ENCODE results near the gene TMEFF2. TPM values are rescaled to one million over a fixed set of nuclear protein-coding genes. Genes with fewer than 3 reads are reported as not detected.
A peak's percentile ranks its signal among the peaks of the same experiment; 100 is the strongest.

TMEFF2 gene
- total RNA-seq, 2 donors from 2014 or later = 3.2 to 55.8 TPM

DNA sequence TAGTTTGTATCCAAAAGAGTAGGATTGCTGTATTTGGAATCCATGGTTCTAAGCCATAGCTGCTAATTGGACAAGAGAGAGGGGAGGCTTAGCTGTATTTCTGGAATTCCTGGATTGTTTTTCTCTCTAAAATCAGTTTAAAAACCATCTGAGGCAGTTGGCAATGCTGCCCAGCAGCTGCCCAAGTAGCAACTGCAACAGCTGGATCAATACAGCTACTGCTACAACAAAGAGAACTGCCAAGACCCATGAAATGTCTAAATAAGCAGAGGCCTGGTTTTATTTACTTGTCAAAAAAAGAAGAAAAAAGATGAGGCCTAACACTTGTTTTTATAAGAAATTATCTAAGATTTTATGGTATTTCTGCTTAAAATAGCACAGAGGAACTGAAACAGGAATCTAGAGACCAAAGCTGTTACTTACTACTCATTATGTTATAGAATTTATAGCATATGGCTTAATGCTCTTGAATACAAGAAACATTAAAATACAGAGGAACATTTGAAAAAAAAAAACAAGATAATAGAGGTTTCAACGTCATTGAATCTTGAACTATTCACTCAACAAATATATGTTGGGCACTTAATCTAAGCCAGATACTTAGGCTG lies 39.1 kb downstream of the TMEFF2 start:
- no peak for TF ChIP-seq POLR2A (IDR thresholded peaks at IDR 0.05)
- no peak for TF ChIP-seq CTCF (IDR thresholded peaks at IDR 0.05)
- no peak for TF ChIP-seq POLR2AphosphoS5 (IDR thresholded peaks at IDR 0.05)
- DNase-seq (ENCODE audit: low spot score) = no peak
- Histone ChIP-seq H3K4me3 (no peak overlapping the region), H3K4me1 (replicated peaks) (peaks cover 4% of the 10 kb centered on the region), H3K9me3 (no peaks in the 10 kb centered on the region), H3K36me3 (no peaks in the 10 kb centered on the region), H3K27ac (no peak overlapping the region), H3K27me3 (replicated peaks; ENCODE audit: insufficient read depth) (no peaks in the 10 kb centered on the region)
- intact Hi-C loops (cut with DNase I) = no loop called here
- WGBS = 32% methylated on average over 1 of the region's 1 CpG

DNA sequence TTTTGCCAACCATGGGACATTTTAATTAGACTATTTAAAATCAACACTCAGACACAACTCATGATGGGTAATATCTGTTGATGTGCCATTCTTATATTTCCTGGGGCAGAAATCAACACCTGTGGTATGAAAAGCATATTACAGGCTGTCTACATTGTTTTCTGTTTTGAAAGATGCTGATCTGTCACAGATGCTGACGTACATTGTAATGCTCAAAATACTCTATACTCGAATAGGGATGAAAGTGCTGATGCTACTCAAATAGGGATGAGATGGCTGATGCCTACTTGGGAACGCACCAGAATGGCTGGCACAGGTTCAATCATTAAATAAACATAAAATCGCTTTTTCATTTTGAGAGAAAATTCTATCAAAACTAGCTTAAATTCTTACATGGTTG lies 41.2 kb downstream of the TMEFF2 start:
- Histone ChIP-seq H3K4me3 (no peak overlapping the region), H3K4me1 (replicated peaks) (no peaks in the 10 kb centered on the region), H3K36me3 (no peaks in the 10 kb centered on the region), H3K27ac (no peak overlapping the region), H3K9me3 (no peaks in the 10 kb centered on the region), H3K27me3 (replicated peaks; ENCODE audit: insufficient read depth) (no peaks in the 10 kb centered on the region)
- 90% methylated on average over 4 of the region's 4 CpGs for WGBS
- TF ChIP-seq POLR2A (IDR thresholded peaks at IDR 0.05) (no peak), CTCF (IDR thresholded peaks at IDR 0.05) (no peak), POLR2AphosphoS5 (IDR thresholded peaks at IDR 0.05) (no peak)
- intact Hi-C loops (cut with DNase I) = loop anchor here (5.0 kb wide), 1 partner anchor 121 kb away; no protein-coding TSS in a partner anchor
- DNase-seq (ENCODE audit: low spot score) = no peak

DNA sequence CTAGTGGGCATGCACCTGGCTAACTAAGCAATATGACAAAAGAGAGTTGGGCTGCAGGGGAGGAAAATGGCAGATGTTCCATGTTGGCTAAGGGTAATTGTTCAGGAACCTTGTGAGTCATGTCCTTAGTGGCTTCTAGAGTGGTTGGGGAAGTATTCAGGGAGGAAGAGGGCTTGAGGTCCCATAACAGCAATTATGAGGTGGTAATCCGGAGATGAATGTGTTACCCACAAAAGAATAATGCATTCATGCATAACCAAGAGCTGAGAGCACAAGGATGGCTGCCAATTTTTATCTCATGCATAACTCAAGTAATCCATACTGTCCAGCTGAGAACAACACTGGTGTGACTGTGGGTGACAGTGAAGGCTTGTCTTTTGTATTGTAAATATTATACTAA lies 42.9 kb downstream of the TMEFF2 start:
- H3K4me3 ChIP-seq = no peak overlapping the region
- WGBS = 74% methylated on average over 1 of the region's 1 CpG
- TF ChIP-seq POLR2A (IDR thresholded peaks at IDR 0.05) (no peak), CTCF (IDR thresholded peaks at IDR 0.05) (no peak), POLR2AphosphoS5 (IDR thresholded peaks at IDR 0.05) (no peak)
- DNase-seq (ENCODE audit: low spot score) = no peak
- intact Hi-C loops (cut with DNase I) = loop anchor here (5.0 kb wide), 1 partner anchor 120 kb away; no protein-coding TSS in a partner anchor
- H3K36me3 ChIP-seq = no peaks in the 10 kb centered on the region
- no peaks in the 10 kb centered on the region for H3K27me3 ChIP-seq (replicated peaks; ENCODE audit: insufficient read depth)
- H3K4me1 ChIP-seq (replicated peaks) = no peaks in the 10 kb centered on the region
- H3K27ac ChIP-seq = no peak overlapping the region
- H3K9me3 ChIP-seq = no peaks in the 10 kb centered on the region

DNA sequence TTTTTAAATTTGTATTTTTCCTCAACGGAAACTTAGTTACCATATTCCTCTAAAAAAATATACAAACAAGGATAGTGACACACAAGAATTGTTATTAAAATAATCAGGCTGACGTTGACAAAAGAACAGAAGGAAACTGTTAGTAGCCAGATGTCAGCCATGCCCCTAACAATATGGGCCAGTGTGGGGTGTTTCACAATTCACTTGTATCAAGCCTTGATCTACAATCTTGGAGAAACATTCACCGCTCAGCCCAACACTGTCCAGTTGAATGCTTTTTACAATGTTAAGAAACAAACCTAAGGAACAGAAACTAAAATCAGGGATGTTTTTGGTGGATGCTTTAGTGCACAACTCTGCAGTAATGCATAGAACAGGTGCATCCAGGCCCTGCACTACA lies 44.6 kb downstream of the TMEFF2 start:
- Histone ChIP-seq H3K27me3 (replicated peaks; ENCODE audit: insufficient read depth) (no peaks in the 10 kb centered on the region), H3K4me1 (replicated peaks) (no peaks in the 10 kb centered on the region), H3K9me3 (no peaks in the 10 kb centered on the region), H3K4me3 (no peak overlapping the region), H3K36me3 (no peaks in the 10 kb centered on the region), H3K27ac (no peak overlapping the region)
- 72% methylated on average over 3 of the region's 3 CpGs for WGBS
- DNase-seq (ENCODE audit: low spot score) = no peak
- intact Hi-C loops (cut with DNase I) = loop anchor here (5.0 kb wide), 1 partner anchor 118 kb away; no protein-coding TSS in a partner anchor
- TF ChIP-seq POLR2AphosphoS5 (IDR thresholded peaks at IDR 0.05) = no peak

DNA sequence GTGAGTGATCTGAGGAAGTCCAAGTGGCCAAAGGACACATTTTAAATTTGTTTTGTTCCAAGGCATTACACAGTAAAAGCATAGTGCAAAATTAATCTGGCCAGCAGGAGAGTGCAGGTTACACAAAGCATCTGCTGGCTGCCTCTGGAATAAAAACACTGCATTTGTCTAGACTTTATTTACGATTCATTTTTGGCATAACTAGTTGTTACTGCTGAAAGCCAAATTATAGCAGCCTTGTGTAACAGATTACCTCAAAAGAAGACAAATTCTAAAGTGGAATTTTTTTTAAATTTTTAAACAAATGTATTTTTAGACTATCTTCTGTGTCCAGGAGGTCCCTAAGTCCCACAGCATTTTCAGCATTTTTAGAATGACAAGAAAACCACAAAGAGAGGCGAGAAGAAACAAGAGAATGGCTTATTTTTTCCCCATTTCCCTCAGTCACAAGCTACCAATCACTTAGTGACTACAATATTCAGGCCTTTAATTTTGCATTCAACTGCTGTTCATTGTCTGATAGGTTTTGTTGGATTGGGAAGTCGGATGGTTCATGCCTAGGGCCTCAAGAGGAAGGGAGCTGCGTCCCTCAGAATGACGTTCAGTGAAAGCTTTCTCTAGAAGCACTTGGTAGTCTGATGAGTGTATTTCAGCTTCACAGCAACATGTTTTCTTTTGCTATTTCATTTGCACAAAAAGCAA lies 46.0 kb downstream of the TMEFF2 start:
- Histone ChIP-seq H3K4me3 (no peak overlapping the region), H3K27ac (peak overlapping the region in 1 of 2 donors; percentile 45), H3K9me3 (no peaks in the 10 kb centered on the region), H3K36me3 (no peaks in the 10 kb centered on the region), H3K27me3 (replicated peaks; ENCODE audit: insufficient read depth) (no peaks in the 10 kb centered on the region), H3K4me1 (replicated peaks) (no peaks in the 10 kb centered on the region)
- intact Hi-C loops (cut with DNase I) = no loop called here
- DNase-seq (ENCODE audit: low spot score) = no peak
- WGBS = 51% methylated on average over 5 of the region's 5 CpGs
- no peak for TF ChIP-seq POLR2A (IDR thresholded peaks at IDR 0.05)
- no peak for TF ChIP-seq POLR2AphosphoS5 (IDR thresholded peaks at IDR 0.05)
- TF ChIP-seq CTCF (IDR thresholded peaks at IDR 0.05) = peak in 1 of 4 experiments; percentile 36

Data from prostate gland (tissue), 2 donors.